Measurements from ENCODE around the gene ZBTB20. TPM values are rescaled to one million over a fixed set of nuclear protein-coding genes. Genes with fewer than 3 reads are reported as not detected.

The ZBTB20 gene
- total RNA-seq, 1 experiment from 2014 or later, result 26.5 TPM

DNA sequence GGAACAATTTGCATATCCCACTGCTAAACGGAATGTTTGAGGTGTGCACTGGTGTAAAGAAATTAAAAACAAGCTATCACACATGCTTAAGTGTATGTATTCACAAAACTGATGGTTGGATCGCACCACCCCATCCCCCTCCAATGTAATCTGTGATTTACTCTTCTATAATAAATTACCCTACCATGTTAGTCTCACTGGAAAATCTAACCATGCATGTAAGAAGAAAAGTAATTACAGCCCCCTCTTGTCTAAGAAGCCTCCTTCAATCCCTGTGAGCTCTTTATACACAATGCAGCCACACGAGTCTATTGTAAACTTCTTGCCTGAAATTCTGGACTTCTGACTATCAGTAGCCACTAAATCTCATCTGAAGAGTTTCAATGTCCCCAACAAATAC lies 173.6 kb downstream of the ZBTB20 start:
- DNase-seq, result no peak
- Histone ChIP-seq H4K20me1 (ENCODE audit: insufficient read depth) (no peaks in the 10 kb centered on the region), H3K36me3 (ENCODE audit: low read depth) (no peaks in the 10 kb centered on the region), H3K9me3 (ENCODE audit: insufficient read depth, low read depth) (no peaks in the 10 kb centered on the region), H3K9me2 (ENCODE audit: insufficient read depth) (no peaks in the 10 kb centered on the region), H2AFZ (no peak overlapping the region), H3K27ac (no peak overlapping the region), H3F3A (ENCODE audit: insufficient read depth, low read depth) (no peaks in the 10 kb centered on the region), H3K4me3 (no peak overlapping the region), H3K4me1 (replicated peaks; ENCODE audit: insufficient read depth) (no peaks in the 10 kb centered on the region), H3K4me2 (no peak overlapping the region), H3K79me2 (ENCODE audit: low read depth) (no peaks in the 10 kb centered on the region), H3K27me3 (ENCODE audit: insufficient read depth, low read depth) (no peaks in the 10 kb centered on the region)
- ChIA-PET CTCF (no interaction called here), POLR2A (ENCODE audit: unreplicated experiment) (no interaction called here)
- BruUV-seq (replicated peaks), result no TSS peak
- TF ChIP-seq, protein P1, sequence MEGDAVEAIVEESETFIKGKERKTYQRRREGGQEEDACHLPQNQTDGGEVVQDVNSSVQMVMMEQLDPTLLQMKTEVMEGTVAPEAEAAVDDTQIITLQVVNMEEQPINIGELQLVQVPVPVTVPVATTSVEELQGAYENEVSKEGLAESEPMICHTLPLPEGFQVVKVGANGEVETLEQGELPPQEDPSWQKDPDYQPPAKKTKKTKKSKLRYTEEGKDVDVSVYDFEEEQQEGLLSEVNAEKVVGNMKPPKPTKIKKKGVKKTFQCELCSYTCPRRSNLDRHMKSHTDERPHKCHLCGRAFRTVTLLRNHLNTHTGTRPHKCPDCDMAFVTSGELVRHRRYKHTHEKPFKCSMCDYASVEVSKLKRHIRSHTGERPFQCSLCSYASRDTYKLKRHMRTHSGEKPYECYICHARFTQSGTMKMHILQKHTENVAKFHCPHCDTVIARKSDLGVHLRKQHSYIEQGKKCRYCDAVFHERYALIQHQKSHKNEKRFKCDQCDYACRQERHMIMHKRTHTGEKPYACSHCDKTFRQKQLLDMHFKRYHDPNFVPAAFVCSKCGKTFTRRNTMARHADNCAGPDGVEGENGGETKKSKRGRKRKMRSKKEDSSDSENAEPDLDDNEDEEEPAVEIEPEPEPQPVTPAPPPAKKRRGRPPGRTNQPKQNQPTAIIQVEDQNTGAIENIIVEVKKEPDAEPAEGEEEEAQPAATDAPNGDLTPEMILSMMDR (conservative IDR thresholded peaks at IDR 0.05), result no peak
- no peak for TF ChIP-seq EZH2 (IDR thresholded peaks at IDR 0.05; ENCODE audit: low read depth)
- intact Hi-C loops (cut with micrococcal nuclease; ENCODE audit: unreplicated experiment), result no loop called here

DNA sequence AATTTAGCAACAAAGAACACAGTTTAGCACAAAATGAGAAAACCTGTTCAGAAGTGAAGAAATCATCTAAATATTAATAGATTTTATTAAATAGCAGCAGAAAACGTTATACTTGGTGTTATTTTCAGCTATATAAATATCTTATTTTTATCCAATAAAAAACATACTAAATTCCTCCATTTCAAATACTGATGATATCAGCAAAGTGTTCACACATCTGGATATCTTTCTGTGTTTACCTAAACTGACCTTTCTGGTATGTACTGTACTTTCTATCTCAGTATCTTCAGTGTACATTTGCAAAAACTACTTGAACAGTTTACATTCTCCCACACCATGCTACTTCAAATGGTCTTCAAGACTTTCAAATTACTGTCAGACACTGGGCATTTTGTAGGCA lies 179.9 kb downstream of the ZBTB20 start:
- H3K27ac ChIP-seq, result no peak overlapping the region
- no peaks in the 10 kb centered on the region for H3K4me1 ChIP-seq (replicated peaks; ENCODE audit: insufficient read depth)
- no peaks in the 10 kb centered on the region for H4K20me1 ChIP-seq (ENCODE audit: insufficient read depth)
- no peak overlapping the region for H2AFZ ChIP-seq
- H3K4me3 ChIP-seq, result no peak overlapping the region
- H3K27me3 ChIP-seq (ENCODE audit: insufficient read depth, low read depth), result no peaks in the 10 kb centered on the region
- ChIA-PET CTCF (no interaction called here), POLR2A (ENCODE audit: unreplicated experiment) (no interaction called here)
- no peaks in the 10 kb centered on the region for H3K9me3 ChIP-seq (ENCODE audit: insufficient read depth, low read depth)
- no peaks in the 10 kb centered on the region; the same call in 1 of the 2 replicates for H3K9me2 ChIP-seq (ENCODE audit: insufficient read depth)
- no peaks in the 10 kb centered on the region for H3K36me3 ChIP-seq (ENCODE audit: low read depth)
- no peaks in the 10 kb centered on the region for H3K79me2 ChIP-seq (ENCODE audit: low read depth)
- H3K4me2 ChIP-seq, result no peak overlapping the region
- BruUV-seq (replicated peaks), result no TSS peak
- TF ChIP-seq, protein P1 (conservative IDR thresholded peaks at IDR 0.05), result no peak
- TF ChIP-seq EZH2 (IDR thresholded peaks at IDR 0.05; ENCODE audit: low read depth), result no peak
- H3F3A ChIP-seq (ENCODE audit: insufficient read depth, low read depth), result no peaks in the 10 kb centered on the region
- no peak for DNase-seq
- intact Hi-C loops (cut with micrococcal nuclease; ENCODE audit: unreplicated experiment), result no loop called here

DNA sequence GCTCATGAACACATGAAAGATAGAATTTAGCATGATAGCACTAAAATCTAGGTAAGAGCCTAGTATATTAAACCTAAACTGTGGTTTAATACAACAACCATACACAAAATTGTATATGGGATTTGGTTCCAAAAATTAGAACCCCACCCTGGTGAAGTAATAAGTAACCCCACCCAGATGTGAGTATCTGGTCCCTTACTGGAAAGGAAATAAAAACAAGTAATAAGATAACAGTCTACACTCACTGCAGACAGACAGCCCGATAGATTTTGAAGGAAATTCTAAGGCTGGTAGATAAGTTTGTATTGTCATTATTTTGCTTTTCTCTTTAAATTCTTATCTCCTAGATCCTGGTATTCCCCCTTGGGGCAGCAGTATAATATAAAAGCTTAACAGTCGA lies 184.9 kb downstream of the ZBTB20 start:
- H3K36me3 ChIP-seq (ENCODE audit: low read depth), result no peaks in the 10 kb centered on the region
- no peaks in the 10 kb centered on the region; the same call in 1 of the 2 replicates for H3K9me2 ChIP-seq (ENCODE audit: insufficient read depth)
- no peak overlapping the region for H3K27ac ChIP-seq
- ChIA-PET POLR2A (ENCODE audit: unreplicated experiment) (no interaction called here), CTCF (no interaction called here)
- no peaks in the 10 kb centered on the region for H3K9me3 ChIP-seq (ENCODE audit: insufficient read depth, low read depth)
- intact Hi-C loops (cut with micrococcal nuclease; ENCODE audit: unreplicated experiment), result no loop called here
- H3K27me3 ChIP-seq (ENCODE audit: insufficient read depth, low read depth), result no peaks in the 10 kb centered on the region
- H3K4me3 ChIP-seq, result no peak overlapping the region
- H3K79me2 ChIP-seq (ENCODE audit: low read depth), result no peaks in the 10 kb centered on the region
- BruUV-seq (replicated peaks), result no TSS peak
- no peak overlapping the region for H3K4me2 ChIP-seq
- DNase-seq, result no peak
- no peaks in the 10 kb centered on the region for H4K20me1 ChIP-seq (ENCODE audit: insufficient read depth)
- no peaks in the 10 kb centered on the region for H3F3A ChIP-seq (ENCODE audit: insufficient read depth, low read depth)
- TF ChIP-seq, protein P1 (conservative IDR thresholded peaks at IDR 0.05), result no peak
- TF ChIP-seq EZH2 (IDR thresholded peaks at IDR 0.05; ENCODE audit: low read depth), result no peak
- H3K4me1 ChIP-seq (replicated peaks; ENCODE audit: insufficient read depth), result no peaks in the 10 kb centered on the region
- no peak overlapping the region for H2AFZ ChIP-seq

All from PC-9 (cell line).